Fibroblast of villous mesenchyme (primary cell): ENCODE results near the gene NUS1. TPM values are rescaled to one million over a fixed set of nuclear protein-coding genes. Genes with fewer than 3 reads are reported as not detected.

Experiments used
- DNase-seq: peaks from one replicate; pipeline ENCODE4 v3.0.0-alpha.2; 2010; ENCODE audit warnings: low read depth
- H3K4me3 ChIP-seq: 2 replicates; pipeline ENCODE4 v1.5.1; 2011; ENCODE audit warnings: low read depth, mild to moderate bottlenecking, low read length
- total RNA-seq: library from RNA; depleted of rRNA; stranded (reverse); fragments of >200 nt; gene quantifications from 2 replicates; pipeline ENCODE4 v1.2.3, GENCODE V29; 2012
- TF ChIP-seq, protein P1 (sequence below): IDR thresholded peaks from 2 replicates; pipeline ENCODE4 v1.5.1; 2012; ENCODE audit warnings: low read depth, mild to moderate bottlenecking, low read length; ENCODE audit not compliant: insufficient read depth

The NUS1 gene
- total RNA-seq, 1 donor = 26.8 TPM

DNA sequence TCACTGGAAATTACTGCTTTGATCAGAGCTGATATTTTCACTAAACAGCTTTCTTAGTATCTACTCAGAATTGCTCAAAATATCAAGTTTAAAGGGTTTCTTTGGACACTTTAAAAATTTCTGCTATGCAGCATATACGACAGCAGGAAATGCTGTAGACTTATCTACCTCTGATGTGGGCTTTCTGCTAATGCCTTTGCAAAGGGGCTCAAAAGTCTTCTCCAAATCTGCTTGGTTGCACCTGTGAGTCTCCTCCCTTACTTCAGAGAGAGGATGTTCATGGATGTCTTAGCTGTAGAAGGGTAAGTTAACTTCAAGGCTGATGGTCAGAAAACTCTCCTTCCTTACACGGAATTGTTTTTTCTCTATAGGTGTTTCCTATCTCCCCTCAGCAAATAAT lies 19.9 kb upstream of the NUS1 start:
- DNase-seq = no peak
- H3K4me3 ChIP-seq = no peak overlapping the region
- TF ChIP-seq, protein P1, sequence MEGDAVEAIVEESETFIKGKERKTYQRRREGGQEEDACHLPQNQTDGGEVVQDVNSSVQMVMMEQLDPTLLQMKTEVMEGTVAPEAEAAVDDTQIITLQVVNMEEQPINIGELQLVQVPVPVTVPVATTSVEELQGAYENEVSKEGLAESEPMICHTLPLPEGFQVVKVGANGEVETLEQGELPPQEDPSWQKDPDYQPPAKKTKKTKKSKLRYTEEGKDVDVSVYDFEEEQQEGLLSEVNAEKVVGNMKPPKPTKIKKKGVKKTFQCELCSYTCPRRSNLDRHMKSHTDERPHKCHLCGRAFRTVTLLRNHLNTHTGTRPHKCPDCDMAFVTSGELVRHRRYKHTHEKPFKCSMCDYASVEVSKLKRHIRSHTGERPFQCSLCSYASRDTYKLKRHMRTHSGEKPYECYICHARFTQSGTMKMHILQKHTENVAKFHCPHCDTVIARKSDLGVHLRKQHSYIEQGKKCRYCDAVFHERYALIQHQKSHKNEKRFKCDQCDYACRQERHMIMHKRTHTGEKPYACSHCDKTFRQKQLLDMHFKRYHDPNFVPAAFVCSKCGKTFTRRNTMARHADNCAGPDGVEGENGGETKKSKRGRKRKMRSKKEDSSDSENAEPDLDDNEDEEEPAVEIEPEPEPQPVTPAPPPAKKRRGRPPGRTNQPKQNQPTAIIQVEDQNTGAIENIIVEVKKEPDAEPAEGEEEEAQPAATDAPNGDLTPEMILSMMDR = no peak

GRCh38 chr6:117666881-117667280 lies 8.4 kb upstream of the NUS1 start:
- no peak overlapping the region for H3K4me3 ChIP-seq
- DNase-seq = peak; percentile 26
- TF ChIP-seq, protein P1 = no peak

DNA sequence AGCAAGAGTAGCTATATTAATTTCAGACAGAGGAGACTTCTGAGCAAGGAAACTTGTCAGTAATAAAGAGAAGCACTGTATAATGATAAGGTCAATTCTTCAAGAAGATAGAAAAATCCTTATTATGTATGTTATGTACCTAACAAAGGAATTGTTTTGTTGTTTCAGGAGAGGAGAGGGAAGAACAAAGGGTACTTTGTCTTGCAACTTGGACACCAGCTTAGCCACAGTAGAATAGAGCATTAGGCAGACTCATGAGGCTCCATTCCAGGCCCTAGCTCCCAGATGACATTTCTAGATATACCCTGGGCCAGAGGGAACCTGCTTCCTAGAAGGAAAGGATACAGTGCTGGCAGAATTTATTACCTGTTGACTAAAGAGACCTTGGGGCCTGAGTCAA lies 6.5 kb upstream of the NUS1 start:
- no peak overlapping the region for H3K4me3 ChIP-seq
- TF ChIP-seq, protein P1 = no peak
- no peak for DNase-seq

GRCh38 chr6:117674503-117674902 lies 766 bp upstream of the NUS1 start:
- TF ChIP-seq, protein P1 = no peak
- no peak for DNase-seq
- peak overlapping the region; percentile 78 for H3K4me3 ChIP-seq

- peak overlapping the region; percentile 78 for H3K4me3 ChIP-seq
- DNase-seq = peak; percentile 21
These were observed 511 bp downstream of the NUS1 start for GRCh38 chr6:117675658-117676301.

DNA sequence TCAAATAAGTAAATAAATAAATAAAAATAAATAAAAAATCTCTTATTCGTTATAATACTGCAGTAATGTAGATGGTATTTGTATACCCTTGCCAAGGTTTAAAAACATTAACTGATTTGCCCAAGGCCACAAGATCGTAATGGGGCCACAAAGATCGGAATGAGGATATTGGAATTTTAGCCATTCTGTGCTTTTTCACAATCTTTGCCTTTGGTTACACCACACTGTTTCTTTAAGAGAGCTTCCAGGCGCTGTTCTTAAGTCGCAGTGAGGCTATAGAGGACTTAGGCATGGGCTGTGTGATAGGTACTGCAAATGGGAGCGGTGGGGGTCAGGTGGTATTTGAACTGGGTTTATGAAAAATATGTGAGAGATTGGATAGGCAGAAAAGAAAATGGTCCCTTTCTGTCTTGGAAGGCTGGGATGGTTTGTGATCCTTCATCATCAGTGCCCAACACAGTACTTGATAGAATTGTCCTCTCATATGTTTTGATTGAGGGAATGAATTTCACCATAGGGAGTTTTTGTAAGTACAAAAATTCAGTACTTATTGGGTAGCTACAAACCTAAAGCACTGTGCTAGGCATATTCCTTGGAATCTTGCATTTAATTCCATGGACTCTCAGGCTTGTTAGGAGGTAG lies 1.4 kb downstream of the NUS1 start:
- peak; percentile 27 for DNase-seq
- TF ChIP-seq, protein P1 = no peak
- H3K4me3 ChIP-seq = peak overlapping the region; percentile 78

GRCh38 chr6:117677553-117678141 lies 2.4 kb downstream of the NUS1 start:
- H3K4me3 ChIP-seq = no peak overlapping the region
- DNase-seq = peak; percentile 62
- TF ChIP-seq, protein P1 = no peak
